ENCODE measurements around the gene MAPK11. TPM values are rescaled to one million over a fixed set of nuclear protein-coding genes. Genes with fewer than 3 reads are reported as not detected.

MAPK11 gene
- total and polyA plus RNA-seq, 9 of the 15 experiments (the other 6 are each of a cell fraction or from before 2014, with no cell fraction given): 0.06 to 14.6 (median 5.3) TPM

GRCh38 chr22:50260801-50261614 is 9.2 kb downstream of the MAPK11 start (continued):
- TF ChIP-seq MAFG (tag; conservative IDR thresholded peaks at IDR 0.05): no peak
- TF ChIP-seq NR2C2 (CRISPR knock-in tag; IDR thresholded peaks at IDR 0.05): no peak
- TF ChIP-seq NR2C2 (tag; IDR thresholded peaks at IDR 0.05): peak; percentile 55
- TF ChIP-seq, protein P1, sequence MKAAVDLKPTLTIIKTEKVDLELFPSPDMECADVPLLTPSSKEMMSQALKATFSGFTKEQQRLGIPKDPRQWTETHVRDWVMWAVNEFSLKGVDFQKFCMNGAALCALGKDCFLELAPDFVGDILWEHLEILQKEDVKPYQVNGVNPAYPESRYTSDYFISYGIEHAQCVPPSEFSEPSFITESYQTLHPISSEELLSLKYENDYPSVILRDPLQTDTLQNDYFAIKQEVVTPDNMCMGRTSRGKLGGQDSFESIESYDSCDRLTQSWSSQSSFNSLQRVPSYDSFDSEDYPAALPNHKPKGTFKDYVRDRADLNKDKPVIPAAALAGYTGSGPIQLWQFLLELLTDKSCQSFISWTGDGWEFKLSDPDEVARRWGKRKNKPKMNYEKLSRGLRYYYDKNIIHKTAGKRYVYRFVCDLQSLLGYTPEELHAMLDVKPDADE (conservative IDR thresholded peaks at IDR 0.05; ENCODE audit: control insufficient read depth, low read depth, low read length): peak; percentile 28; the same call in 1 of the 2 replicates
- TF ChIP-seq, protein P2, sequence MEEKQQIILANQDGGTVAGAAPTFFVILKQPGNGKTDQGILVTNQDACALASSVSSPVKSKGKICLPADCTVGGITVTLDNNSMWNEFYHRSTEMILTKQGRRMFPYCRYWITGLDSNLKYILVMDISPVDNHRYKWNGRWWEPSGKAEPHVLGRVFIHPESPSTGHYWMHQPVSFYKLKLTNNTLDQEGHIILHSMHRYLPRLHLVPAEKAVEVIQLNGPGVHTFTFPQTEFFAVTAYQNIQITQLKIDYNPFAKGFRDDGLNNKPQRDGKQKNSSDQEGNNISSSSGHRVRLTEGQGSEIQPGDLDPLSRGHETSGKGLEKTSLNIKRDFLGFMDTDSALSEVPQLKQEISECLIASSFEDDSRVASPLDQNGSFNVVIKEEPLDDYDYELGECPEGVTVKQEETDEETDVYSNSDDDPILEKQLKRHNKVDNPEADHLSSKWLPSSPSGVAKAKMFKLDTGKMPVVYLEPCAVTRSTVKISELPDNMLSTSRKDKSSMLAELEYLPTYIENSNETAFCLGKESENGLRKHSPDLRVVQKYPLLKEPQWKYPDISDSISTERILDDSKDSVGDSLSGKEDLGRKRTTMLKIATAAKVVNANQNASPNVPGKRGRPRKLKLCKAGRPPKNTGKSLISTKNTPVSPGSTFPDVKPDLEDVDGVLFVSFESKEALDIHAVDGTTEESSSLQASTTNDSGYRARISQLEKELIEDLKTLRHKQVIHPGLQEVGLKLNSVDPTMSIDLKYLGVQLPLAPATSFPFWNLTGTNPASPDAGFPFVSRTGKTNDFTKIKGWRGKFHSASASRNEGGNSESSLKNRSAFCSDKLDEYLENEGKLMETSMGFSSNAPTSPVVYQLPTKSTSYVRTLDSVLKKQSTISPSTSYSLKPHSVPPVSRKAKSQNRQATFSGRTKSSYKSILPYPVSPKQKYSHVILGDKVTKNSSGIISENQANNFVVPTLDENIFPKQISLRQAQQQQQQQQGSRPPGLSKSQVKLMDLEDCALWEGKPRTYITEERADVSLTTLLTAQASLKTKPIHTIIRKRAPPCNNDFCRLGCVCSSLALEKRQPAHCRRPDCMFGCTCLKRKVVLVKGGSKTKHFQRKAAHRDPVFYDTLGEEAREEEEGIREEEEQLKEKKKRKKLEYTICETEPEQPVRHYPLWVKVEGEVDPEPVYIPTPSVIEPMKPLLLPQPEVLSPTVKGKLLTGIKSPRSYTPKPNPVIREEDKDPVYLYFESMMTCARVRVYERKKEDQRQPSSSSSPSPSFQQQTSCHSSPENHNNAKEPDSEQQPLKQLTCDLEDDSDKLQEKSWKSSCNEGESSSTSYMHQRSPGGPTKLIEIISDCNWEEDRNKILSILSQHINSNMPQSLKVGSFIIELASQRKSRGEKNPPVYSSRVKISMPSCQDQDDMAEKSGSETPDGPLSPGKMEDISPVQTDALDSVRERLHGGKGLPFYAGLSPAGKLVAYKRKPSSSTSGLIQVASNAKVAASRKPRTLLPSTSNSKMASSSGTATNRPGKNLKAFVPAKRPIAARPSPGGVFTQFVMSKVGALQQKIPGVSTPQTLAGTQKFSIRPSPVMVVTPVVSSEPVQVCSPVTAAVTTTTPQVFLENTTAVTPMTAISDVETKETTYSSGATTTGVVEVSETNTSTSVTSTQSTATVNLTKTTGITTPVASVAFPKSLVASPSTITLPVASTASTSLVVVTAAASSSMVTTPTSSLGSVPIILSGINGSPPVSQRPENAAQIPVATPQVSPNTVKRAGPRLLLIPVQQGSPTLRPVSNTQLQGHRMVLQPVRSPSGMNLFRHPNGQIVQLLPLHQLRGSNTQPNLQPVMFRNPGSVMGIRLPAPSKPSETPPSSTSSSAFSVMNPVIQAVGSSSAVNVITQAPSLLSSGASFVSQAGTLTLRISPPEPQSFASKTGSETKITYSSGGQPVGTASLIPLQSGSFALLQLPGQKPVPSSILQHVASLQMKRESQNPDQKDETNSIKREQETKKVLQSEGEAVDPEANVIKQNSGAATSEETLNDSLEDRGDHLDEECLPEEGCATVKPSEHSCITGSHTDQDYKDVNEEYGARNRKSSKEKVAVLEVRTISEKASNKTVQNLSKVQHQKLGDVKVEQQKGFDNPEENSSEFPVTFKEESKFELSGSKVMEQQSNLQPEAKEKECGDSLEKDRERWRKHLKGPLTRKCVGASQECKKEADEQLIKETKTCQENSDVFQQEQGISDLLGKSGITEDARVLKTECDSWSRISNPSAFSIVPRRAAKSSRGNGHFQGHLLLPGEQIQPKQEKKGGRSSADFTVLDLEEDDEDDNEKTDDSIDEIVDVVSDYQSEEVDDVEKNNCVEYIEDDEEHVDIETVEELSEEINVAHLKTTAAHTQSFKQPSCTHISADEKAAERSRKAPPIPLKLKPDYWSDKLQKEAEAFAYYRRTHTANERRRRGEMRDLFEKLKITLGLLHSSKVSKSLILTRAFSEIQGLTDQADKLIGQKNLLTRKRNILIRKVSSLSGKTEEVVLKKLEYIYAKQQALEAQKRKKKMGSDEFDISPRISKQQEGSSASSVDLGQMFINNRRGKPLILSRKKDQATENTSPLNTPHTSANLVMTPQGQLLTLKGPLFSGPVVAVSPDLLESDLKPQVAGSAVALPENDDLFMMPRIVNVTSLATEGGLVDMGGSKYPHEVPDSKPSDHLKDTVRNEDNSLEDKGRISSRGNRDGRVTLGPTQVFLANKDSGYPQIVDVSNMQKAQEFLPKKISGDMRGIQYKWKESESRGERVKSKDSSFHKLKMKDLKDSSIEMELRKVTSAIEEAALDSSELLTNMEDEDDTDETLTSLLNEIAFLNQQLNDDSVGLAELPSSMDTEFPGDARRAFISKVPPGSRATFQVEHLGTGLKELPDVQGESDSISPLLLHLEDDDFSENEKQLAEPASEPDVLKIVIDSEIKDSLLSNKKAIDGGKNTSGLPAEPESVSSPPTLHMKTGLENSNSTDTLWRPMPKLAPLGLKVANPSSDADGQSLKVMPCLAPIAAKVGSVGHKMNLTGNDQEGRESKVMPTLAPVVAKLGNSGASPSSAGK (IDR thresholded peaks at IDR 0.05): peak; percentile 74; the same call in 1 of the 2 replicates
- TF ChIP-seq CREB5 (CRISPR knock-in tag; IDR thresholded peaks at IDR 0.05): no peak
- TF ChIP-seq, protein P3, sequence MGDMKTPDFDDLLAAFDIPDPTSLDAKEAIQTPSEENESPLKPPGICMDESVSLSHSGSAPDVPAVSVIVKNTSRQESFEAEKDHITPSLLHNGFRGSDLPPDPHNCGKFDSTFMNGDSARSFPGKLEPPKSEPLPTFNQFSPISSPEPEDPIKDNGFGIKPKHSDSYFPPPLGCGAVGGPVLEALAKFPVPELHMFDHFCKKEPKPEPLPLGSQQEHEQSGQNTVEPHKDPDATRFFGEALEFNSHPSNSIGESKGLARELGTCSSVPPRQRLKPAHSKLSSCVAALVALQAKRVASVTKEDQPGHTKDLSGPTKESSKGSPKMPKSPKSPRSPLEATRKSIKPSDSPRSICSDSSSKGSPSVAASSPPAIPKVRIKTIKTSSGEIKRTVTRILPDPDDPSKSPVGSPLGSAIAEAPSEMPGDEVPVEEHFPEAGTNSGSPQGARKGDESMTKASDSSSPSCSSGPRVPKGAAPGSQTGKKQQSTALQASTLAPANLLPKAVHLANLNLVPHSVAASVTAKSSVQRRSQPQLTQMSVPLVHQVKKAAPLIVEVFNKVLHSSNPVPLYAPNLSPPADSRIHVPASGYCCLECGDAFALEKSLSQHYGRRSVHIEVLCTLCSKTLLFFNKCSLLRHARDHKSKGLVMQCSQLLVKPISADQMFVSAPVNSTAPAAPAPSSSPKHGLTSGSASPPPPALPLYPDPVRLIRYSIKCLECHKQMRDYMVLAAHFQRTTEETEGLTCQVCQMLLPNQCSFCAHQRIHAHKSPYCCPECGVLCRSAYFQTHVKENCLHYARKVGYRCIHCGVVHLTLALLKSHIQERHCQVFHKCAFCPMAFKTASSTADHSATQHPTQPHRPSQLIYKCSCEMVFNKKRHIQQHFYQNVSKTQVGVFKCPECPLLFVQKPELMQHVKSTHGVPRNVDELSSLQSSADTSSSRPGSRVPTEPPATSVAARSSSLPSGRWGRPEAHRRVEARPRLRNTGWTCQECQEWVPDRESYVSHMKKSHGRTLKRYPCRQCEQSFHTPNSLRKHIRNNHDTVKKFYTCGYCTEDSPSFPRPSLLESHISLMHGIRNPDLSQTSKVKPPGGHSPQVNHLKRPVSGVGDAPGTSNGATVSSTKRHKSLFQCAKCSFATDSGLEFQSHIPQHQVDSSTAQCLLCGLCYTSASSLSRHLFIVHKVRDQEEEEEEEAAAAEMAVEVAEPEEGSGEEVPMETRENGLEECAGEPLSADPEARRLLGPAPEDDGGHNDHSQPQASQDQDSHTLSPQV (IDR thresholded peaks at IDR 0.05): no peak

Measured in K562 (cell line).